ENCODE data around the gene CD48. TPM values are rescaled to one million over a fixed set of nuclear protein-coding genes. Genes with fewer than 3 reads are reported as not detected.
A peak's percentile ranks its signal among the peaks of the same experiment; 100 is the strongest.
"Not testable (repeated sequence)": the region's sequence is repeated elsewhere in the genome, so short reads cannot be mapped to it uniquely, and the experiment has no call there.

Gene CD48
- total RNA-seq, 1 donor from 2014 or later, result 2.4 TPM

- DNase-seq, result no peak
- intact Hi-C loops (cut with micrococcal nuclease), result no loop called here
These were observed 31.6 kb upstream of the CD48 start for GRCh38 chr1:160743266-160743665.

DNA sequence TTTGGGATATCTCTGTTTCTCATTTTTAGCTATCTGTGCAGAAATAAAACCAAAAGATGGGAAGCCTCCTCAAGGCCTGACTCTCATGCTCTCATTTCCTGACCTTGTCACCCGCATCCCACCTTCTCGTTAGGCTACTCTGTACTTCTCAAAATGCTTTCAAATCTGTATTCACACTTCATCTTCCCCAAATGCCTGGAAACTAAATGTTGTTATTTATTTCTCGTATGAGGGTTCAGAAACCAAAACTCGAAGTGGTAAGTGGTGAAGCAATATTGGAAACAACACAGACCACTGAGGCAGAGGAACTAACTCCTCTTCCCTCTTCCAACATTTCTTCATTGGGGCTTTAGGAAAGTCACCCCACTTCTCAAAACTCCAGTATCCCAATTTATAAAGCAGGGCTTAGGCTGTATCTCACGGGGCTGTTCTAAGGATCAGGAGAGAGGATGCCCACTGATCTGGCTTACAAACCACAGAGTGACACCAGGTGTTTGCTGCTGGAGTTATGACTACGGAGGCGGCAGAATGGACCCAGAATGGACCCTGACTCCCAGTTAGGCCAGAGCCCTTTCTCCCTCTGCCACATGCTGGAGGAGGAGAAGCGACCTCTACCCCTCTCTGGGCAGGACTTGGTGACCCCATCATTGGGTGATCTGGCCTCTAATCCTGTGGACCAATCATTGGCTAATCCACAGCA, 31.0 kb upstream of the CD48 start:
- intact Hi-C loops (cut with micrococcal nuclease), result no loop called here
- DNase-seq, result no peak
- ATAC-seq, result no peak

More at GRCh38 chr1:160743266-160743665, 31.6 kb upstream of the CD48 start:
- ATAC-seq, result no peak

DNA sequence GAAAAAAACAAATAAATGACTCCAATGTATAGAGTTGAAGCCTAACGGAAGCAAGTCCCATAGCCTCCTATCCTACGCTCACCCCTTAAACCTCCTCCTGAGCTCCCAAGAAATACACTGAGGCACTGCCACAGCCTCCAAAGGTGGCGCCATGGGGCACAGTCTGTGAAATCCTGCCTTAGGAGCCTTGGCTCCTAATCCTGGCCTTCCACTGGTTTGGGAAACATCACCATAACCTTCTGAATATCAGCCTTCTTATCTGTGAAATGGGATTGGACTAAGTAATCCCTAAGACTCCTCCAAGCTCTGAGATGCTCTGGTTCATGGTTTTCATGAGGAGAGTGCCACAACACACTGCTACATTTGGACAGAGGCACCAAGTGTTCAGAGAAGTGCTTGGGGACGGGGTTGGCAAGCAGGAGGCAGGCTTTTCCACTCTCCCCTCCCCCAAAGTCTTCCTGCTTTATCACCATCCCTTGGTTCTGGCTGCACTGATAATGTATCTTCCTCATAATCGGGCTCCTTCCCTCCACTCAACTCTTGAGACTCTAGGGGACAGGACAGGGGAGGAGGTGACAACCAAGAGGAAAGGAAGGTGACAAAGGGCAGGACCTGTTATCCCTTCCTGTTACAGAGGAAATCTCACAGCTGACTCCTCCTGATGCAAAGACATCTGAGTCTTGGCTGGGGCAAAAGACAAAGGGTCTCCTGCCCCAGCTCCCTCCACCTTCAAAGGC, 30.2 kb upstream of the CD48 start:
- intact Hi-C loops (cut with micrococcal nuclease), result no loop called here
- no peak for DNase-seq
- ATAC-seq, result no peak

- intact Hi-C loops (cut with micrococcal nuclease), result no loop called here
- ATAC-seq (no peak), DNase-seq (no peak)
These were observed 29.5 kb upstream of the CD48 start for GRCh38 chr1:160741092-160741501.

GRCh38 chr1:160740133-160740688, 28.6 kb upstream of the CD48 start:
- DNase-seq (no peak), ATAC-seq (no peak)
- intact Hi-C loops (cut with micrococcal nuclease), result no loop called here

GRCh38 chr1:160739098-160739511, 27.5 kb upstream of the CD48 start, which contains the start of gene SLAMF7:
TSS of gene SLAMF7 (plus strand) at chr1:160739247. CDS start at chr1:160739302, 55 bp downstream.
- intact Hi-C loops (cut with micrococcal nuclease), result no loop called here
- DNase-seq, result no peak
- no peak for ATAC-seq

GRCh38 chr1:160738271-160738670, 26.6 kb upstream of the CD48 start:
- DNase-seq (no peak), ATAC-seq (no peak)
- intact Hi-C loops (cut with micrococcal nuclease), result no loop called here

DNA sequence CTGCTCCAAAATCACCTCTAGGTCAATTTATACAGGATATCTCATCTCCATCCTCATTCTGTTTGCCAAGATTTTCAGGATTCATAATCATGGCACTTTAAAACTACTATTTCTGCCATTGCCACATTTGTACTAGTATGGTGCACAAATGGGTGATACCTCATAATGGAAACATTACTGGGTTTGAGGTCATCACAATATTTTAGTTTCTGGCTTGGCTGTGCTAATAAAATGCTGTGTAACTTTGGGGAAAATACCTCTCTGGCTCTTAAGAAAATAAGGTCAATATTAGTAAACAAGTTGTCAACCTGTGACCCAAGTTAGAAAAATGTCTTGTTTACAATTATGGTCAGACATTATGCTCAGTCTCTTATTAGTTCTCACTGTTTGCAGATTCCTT, 22.7 kb upstream of the CD48 start:
- DNase-seq (no peak), ATAC-seq (no peak)
- intact Hi-C loops (cut with micrococcal nuclease), result no loop called here

GRCh38 chr1:160733898-160734297, 22.3 kb upstream of the CD48 start:
- intact Hi-C loops (cut with micrococcal nuclease), result no loop called here
- DNase-seq (no peak), ATAC-seq (no peak)

DNA sequence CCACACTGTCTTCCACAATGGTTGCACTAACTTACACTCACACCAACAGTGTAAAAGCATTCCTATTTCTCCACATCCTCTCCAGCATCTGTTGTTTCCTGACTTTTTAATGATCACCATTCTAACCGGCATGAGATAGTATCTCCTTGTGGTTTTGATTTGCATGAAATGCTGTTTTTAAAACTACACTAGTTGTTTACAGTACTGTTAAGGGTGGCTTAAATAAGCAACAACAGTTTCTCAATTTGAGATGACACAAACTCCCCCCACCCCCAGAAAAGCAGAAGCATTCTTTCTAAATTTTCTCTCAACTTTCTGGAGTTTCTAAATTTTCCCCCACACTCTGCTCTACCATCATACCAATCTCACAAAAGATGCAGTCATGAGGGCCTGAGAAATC, 20.4 kb upstream of the CD48 start:
- no peak for ATAC-seq
- DNase-seq, result no peak
- intact Hi-C loops (cut with micrococcal nuclease), result no loop called here

- ATAC-seq; intact Hi-C loops (cut with micrococcal nuclease); DNase-seq: not testable (repeated sequence)
These were observed 19.9 kb upstream of the CD48 start for GRCh38 chr1:160731564-160731963.

DNA sequence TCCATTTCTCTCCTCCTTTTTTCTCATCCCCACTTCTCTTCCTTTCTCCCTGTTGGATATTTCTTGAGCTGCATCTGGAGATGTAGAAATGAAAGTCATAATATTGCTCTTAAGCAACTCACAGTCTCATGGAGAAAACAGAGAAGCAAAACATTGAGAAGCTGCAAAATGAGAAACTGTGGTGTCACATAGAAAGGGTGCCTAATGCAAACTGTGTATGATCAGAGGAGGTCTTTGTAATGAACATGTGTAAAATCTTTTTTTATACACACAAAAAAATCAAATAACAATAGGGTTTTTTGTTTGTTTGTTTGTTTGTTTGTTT, 15.7 kb upstream of the CD48 start:
- DNase-seq (no peak), ATAC-seq (no peak)
- intact Hi-C loops (cut with micrococcal nuclease), result loop anchor here (5.0 kb wide), 1 partner anchor 265 kb away; no protein-coding TSS in a partner anchor

- intact Hi-C loops (cut with micrococcal nuclease), result loop anchor here (5.0 kb wide), 1 partner anchor 266 kb away; no protein-coding TSS in a partner anchor
- ATAC-seq (peak; percentile 83), DNase-seq (no peak)
These were observed 15.1 kb upstream of the CD48 start for GRCh38 chr1:160726498-160727315.

DNA sequence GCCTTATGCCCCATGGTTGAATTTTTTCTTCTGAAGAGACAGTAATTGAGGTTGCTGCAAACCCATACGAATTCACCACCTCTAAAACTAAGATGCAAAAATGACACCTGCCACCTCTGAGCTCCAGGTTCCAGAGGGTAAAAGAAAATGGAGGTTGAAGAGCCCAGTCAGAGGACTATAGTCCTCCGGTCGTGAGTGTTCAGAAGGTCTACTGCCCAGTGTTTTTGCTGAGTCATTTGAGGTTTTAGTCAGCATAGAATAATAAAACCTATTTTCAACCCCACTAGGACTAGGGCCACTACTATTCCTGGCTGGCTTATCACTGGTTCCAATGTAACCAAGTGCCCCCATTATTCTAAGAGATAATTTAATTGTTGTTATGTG, 14.5 kb upstream of the CD48 start:
- intact Hi-C loops (cut with micrococcal nuclease), result loop anchor here (5.0 kb wide), 1 partner anchor 266 kb away; no protein-coding TSS in a partner anchor
- ATAC-seq (no peak), DNase-seq (no peak)

DNA sequence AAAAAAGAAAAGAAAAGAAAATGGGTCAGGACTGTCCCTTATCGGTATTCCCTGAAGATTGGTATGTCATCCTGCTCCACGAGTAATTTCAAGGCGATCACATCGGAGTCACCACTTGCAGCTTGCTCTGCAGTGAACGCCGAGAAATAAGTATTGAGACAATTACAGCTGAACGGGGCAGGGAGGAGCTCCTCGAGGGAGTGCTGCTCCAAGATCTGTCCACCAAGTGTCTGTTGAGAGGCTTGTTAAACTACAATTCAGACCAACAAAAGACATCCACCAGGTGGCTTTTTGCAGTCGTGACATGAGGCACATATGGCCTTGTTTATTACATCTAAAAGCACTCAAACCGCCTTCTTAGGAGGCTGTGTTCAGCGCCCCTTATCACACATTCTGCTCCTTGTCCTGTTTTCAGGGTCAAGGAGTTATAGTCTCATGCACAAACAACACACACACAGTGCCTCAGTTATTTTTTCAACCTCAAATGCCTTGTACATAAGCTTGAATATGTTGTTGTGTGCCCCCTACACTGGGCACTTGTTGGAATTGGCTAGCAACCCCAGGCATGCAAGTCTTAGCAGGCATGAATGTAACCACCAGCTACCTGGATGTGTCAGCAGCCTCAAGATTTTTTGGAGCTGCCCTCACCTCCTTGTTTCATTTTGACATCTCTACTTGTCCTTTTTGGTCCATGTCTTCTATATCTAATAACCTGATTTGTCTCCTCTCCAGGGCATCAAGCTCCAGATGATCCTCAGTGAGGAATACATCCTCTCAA, 13.0 kb upstream of the CD48 start:
- no peak for DNase-seq
- ATAC-seq, result no peak
- intact Hi-C loops (cut with micrococcal nuclease), result loop anchor here (5.0 kb wide), 1 partner anchor 268 kb away; no protein-coding TSS in a partner anchor

DNA sequence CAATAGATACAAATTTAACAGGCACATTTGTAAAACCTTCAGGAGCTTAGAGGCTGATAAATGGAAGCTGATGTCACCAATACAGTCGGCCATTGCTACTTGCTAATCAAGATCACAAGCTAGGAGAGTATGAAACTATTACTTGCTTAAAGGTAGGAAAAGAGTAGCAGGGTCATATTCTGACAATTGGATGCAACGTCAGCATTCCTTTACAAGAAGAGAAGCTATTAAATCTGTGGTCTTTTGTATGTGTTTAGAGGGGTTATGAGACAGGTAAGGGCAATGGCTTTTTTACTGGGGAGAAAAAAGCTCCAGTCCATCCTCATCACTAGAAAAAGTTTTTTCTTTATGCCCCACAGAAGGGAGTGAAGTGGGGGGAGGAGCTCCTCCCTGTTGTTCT, 11.7 kb upstream of the CD48 start:
- no peak for DNase-seq
- intact Hi-C loops (cut with micrococcal nuclease), result no loop called here
- no peak for ATAC-seq

DNA sequence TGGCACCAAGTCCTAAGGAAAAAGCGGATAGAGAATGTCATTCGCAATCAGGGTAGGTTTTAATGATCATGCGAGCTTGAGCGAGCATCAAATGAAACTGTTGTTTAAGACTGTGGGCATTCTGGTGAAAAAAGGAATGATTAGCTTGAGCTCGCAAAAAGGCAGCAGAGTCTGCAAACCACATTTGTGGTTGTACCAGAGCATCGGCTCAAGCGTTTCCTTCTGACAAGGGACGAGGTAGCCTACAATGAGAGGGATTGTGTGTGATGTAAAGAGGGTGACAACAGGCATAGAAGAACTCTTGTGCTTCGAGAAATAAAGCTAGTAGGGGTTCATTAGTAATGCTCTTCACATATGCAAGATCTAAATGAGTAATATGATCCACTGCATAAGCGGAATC, 11.1 kb upstream of the CD48 start:
- no peak for ATAC-seq
- intact Hi-C loops (cut with micrococcal nuclease), result no loop called here
- DNase-seq, result no peak

DNA sequence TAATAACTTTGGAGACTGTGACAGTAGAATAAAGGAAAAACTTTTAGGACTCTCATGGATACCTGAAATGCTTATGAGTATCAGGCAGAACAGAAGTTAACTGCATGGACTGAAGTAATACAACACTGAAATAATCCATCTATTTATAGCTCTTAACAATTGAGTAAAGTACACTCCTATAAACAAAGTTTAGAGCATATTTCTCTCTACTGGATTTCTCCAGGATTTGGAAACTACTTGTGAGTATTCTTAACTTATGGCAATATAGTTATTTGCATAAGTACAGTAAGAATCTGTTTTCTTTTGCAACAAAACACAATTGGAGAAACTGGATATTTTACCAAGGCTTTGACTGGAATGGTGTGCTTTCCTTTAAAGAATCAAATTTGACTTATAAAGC, 9.9 kb upstream of the CD48 start:
- no peak for DNase-seq
- intact Hi-C loops (cut with micrococcal nuclease), result no loop called here
- ATAC-seq, result no peak
